Measurements from ENCODE around the gene ZNF736. TPM values are rescaled to one million over a fixed set of nuclear protein-coding genes. Genes with fewer than 3 reads are reported as not detected.

Gene ZNF736
- total RNA-seq, 4 donors from 2014 or later, result 7.3 to 21.1 (median 14.5) TPM

- TF ChIP-seq, protein P1, sequence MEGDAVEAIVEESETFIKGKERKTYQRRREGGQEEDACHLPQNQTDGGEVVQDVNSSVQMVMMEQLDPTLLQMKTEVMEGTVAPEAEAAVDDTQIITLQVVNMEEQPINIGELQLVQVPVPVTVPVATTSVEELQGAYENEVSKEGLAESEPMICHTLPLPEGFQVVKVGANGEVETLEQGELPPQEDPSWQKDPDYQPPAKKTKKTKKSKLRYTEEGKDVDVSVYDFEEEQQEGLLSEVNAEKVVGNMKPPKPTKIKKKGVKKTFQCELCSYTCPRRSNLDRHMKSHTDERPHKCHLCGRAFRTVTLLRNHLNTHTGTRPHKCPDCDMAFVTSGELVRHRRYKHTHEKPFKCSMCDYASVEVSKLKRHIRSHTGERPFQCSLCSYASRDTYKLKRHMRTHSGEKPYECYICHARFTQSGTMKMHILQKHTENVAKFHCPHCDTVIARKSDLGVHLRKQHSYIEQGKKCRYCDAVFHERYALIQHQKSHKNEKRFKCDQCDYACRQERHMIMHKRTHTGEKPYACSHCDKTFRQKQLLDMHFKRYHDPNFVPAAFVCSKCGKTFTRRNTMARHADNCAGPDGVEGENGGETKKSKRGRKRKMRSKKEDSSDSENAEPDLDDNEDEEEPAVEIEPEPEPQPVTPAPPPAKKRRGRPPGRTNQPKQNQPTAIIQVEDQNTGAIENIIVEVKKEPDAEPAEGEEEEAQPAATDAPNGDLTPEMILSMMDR (IDR thresholded peaks at IDR 0.05; ENCODE audit: low read depth), result no peak
Observed at GRCh38 chr7:64373017-64373416, 59.3 kb downstream of the ZNF736 start.

DNA sequence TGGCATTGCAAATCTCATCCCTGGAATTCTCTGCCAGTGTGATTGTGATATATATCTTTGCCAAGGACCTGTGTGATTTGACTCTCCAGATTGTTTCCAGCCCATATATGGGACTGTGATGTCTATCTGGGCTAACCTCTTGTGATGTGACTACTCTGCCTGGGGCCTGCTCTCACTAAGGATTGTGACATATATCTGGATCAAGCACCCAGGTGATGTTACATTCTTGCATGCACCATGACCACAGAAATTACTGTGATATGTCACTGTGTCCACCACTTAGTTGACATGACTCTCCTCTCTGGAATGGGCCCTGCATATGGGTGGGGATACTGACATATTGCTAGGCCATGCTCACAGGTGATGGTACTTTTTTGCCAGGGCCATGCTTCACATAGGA is 86.6 kb downstream of the ZNF736 start:
- TF ChIP-seq, protein P1 (IDR thresholded peaks at IDR 0.05; ENCODE audit: low read depth), result no peak

Other genes with a start within 250 kb of the ZNF736 start
- gene ZNF735, start 106.8 kb upstream of the ZNF736 start, total RNA-seq, result not detected
- not detected for gene ZNF679, start 85.5 kb upstream of the ZNF736 start, total RNA-seq
- gene ZNF680, start 249.1 kb downstream of the ZNF736 start, total RNA-seq, result 10 to 100 TPM; 19.6 to 20.5 (median 20.1) TPM

Data from subcutaneous adipose tissue (tissue), 4 donors.